Measurements from ENCODE around the gene PTGER3.
"Not testable (repeated sequence)": the region's sequence is repeated elsewhere in the genome, so short reads cannot be mapped to it uniquely, and the experiment has no call there.

The PTGER3 gene

GRCh38 chr1:71002709-71003475 lies 44.7 kb downstream of the PTGER3 start:
- no peak for DNase-seq

GRCh38 chr1:71001624-71002023 lies 46.0 kb downstream of the PTGER3 start:
- no peak for DNase-seq

GRCh38 chr1:70997793-70998192 lies 49.8 kb downstream of the PTGER3 start:
- DNase-seq, result no peak

- DNase-seq, result no peak
These were observed 52.8 kb downstream of the PTGER3 start for GRCh38 chr1:70994753-70995268.

- no peak for DNase-seq
These were observed 53.8 kb downstream of the PTGER3 start for GRCh38 chr1:70993798-70994197.

GRCh38 chr1:70992521-70992920 lies 55.1 kb downstream of the PTGER3 start:
- DNase-seq, result no peak

- no peak for DNase-seq
These were observed 57.0 kb downstream of the PTGER3 start for GRCh38 chr1:70990469-70991253.

GRCh38 chr1:70987497-70987896 lies 60.1 kb downstream of the PTGER3 start:
- DNase-seq, result no peak

GRCh38 chr1:70985776-70986225 lies 61.8 kb downstream of the PTGER3 start:
- not testable (repeated sequence) for DNase-seq

GRCh38 chr1:70985278-70985677 lies 62.3 kb downstream of the PTGER3 start:
- DNase-seq, result not testable (repeated sequence)

GRCh38 chr1:70980361-70980760 lies 67.3 kb downstream of the PTGER3 start:
- no peak for DNase-seq

- DNase-seq, result no peak
These were observed 67.7 kb downstream of the PTGER3 start for GRCh38 chr1:70979881-70980280.

- DNase-seq, result no peak
These were observed 68.3 kb downstream of the PTGER3 start for GRCh38 chr1:70979313-70979712.

- DNase-seq, result no peak
These were observed 69.0 kb downstream of the PTGER3 start for GRCh38 chr1:70978623-70979022.

- no peak for DNase-seq
These were observed 70.0 kb downstream of the PTGER3 start for GRCh38 chr1:70977575-70977974.

- DNase-seq, result no peak
These were observed 70.6 kb downstream of the PTGER3 start for GRCh38 chr1:70977041-70977440.

GRCh38 chr1:70973754-70974153 lies 73.9 kb downstream of the PTGER3 start:
- no peak for DNase-seq

- DNase-seq, result no peak
These were observed 77.2 kb downstream of the PTGER3 start for GRCh38 chr1:70970407-70970806.

- no peak for DNase-seq
These were observed 81.5 kb downstream of the PTGER3 start for GRCh38 chr1:70966018-70966638.

GRCh38 chr1:70963374-70963773 lies 84.2 kb downstream of the PTGER3 start:
- DNase-seq, result no peak

GRCh38 chr1:70961374-70961975 lies 86.1 kb downstream of the PTGER3 start:
- no peak for DNase-seq

- DNase-seq, result no peak
These were observed 99.1 kb downstream of the PTGER3 start for GRCh38 chr1:70948396-70949017.

- no peak for DNase-seq
These were observed 99.8 kb downstream of the PTGER3 start for GRCh38 chr1:70947835-70948234.

All from fibroblast of skin of right biceps (primary cell).